B cell (primary cell): ENCODE data around the gene PDPN. TPM values are rescaled to one million over a fixed set of nuclear protein-coding genes. Genes with fewer than 3 reads are reported as not detected.

Experiments used
- ATAC-seq: fragments of 200-7000 bp; cut with Tn5 transposase; one replicate; pipeline ENCODE4 v1.10.0; 2021; ENCODE audit warnings: low read depth, mild to moderate bottlenecking, moderate number of reproducible peaks, moderate library complexity
- CTCF ChIA-PET: fragments of 350-600 bp; sonication (Branson Sonifier 250); formaldehyde crosslinking; loops from one replicate; lab custom pipeline; 2021; ENCODE audit warnings: antibody characterized with exemption, inconsistent platforms; lab: Charles Lee
- POLR2A ChIA-PET: fragments of 350-600 bp; sonication (Branson Sonifier 250); formaldehyde crosslinking; loops from one replicate; lab custom pipeline; 2021; ENCODE audit warnings: antibody characterized with exemption; lab: Charles Lee
- DNase-seq: peaks from one replicate; pipeline ENCODE4 v3.0.0; 2013
- H2AFZ ChIP-seq: 2 replicates; pipeline ENCODE4 v1.6.1; 2012; ENCODE audit warnings: mild to moderate bottlenecking, low read depth, low read length; ENCODE audit not compliant: insufficient read depth, poor library complexity, severe bottlenecking
- H3K27ac ChIP-seq, 2 donors: 1 replicate in 1 of 2; 2 replicates in 1 of 2; pipeline ENCODE4 v1.5.1; 2012 to 2013; ENCODE audit warnings: low read length in 2 of 2, mild to moderate bottlenecking in 2 of 2, moderate library complexity in 1 of 2
- H3K27me3 ChIP-seq, 4 experiments: fragments of 200-600 bp in 1 of 4; sonication (generic) in 1 of 4; replicated peaks in 1 of 4; 1 replicate in 2 of 4; 2 replicates in 2 of 4; pipeline versions ENCODE4 v1.6.1 to v1.7.0; 2013 to 2016; ENCODE audit warnings: low read length in 3 of 4, mild to moderate bottlenecking in 2 of 4, mixed read lengths in 1 of 4, moderate library complexity in 1 of 4; ENCODE audit not compliant: insufficient read depth in 4 of 4, control insufficient read depth in 3 of 4; ENCODE audit errors: control extremely low read depth in 1 of 4
- H3K36me3 ChIP-seq, 2 experiments: replicated peaks in 1 of 2; 1 replicate in 1 of 2; 2 replicates in 1 of 2; pipeline versions ENCODE4 v1.6.1 to v1.7.1; 2013; ENCODE audit warnings: low read length in 1 of 2; ENCODE audit not compliant: insufficient read depth in 2 of 2, control insufficient read depth in 1 of 2; ENCODE audit errors: control extremely low read depth in 1 of 2, extremely low read depth in 1 of 2
- H3K4me1 ChIP-seq, 2 donors: fragments of 200-600 bp in 1 of 2; sonication (generic) in 1 of 2; 1 replicate in 1 of 2; 2 replicates in 1 of 2; pipeline versions ENCODE4 v1.5.1 to v1.6.1; 2013 to 2017; ENCODE audit warnings: low read length in 2 of 2; ENCODE audit not compliant: control insufficient read depth in 2 of 2, insufficient read depth in 2 of 2
- H3K4me2 ChIP-seq: replicated peaks from 2 replicates; pipeline ENCODE3; 2012; ENCODE audit warnings: mild to moderate bottlenecking, low read depth, low read length; ENCODE audit not compliant: poor library complexity, severe bottlenecking
- H3K4me3 ChIP-seq, 5 experiments: fragments of 200-600 bp in 1 of 5; sonication (generic) in 1 of 5; 1 replicate in 3 of 5; 2 replicates in 2 of 5; pipeline versions ENCODE4 v1.5.1 to v1.7.0; 2011 to 2016; ENCODE audit warnings: low read length in 4 of 5, mild to moderate bottlenecking in 4 of 5, low read depth in 2 of 5, control low read depth in 1 of 5, moderate library complexity in 1 of 5; ENCODE audit not compliant: insufficient read depth in 1 of 5; ENCODE audit errors: control extremely low read depth in 1 of 5, extremely low read depth in 1 of 5
- H3K79me2 ChIP-seq: fragments of 200-600 bp; sonication (generic); one replicate; pipeline ENCODE4 v1.6.0; 2016; ENCODE audit warnings: low read length; ENCODE audit not compliant: control insufficient read depth, insufficient read depth
- H3K9ac ChIP-seq: fragments of 200-600 bp; sonication (generic); 2 replicates; pipeline ENCODE4 v1.6.1; 2017; ENCODE audit warnings: mild to moderate bottlenecking, low read length, moderate library complexity
- H3K9me3 ChIP-seq, 3 donors: one replicate each; pipeline versions ENCODE4 v1.6.1 to v1.7.1; 2013; ENCODE audit warnings: low read length in 2 of 3; ENCODE audit not compliant: control insufficient read depth in 2 of 3, insufficient read depth in 1 of 3; ENCODE audit errors: control extremely low read depth in 1 of 3
- H4K20me1 ChIP-seq: 2 replicates; pipeline ENCODE4 v1.6.0; 2012; ENCODE audit warnings: mild to moderate bottlenecking, low read length; ENCODE audit not compliant: insufficient read depth, control insufficient read depth, poor library complexity, severe bottlenecking
- H3K27ac Mint-ChIP-seq: one replicate; pipeline ENCODE4 v1.8.0; 2021; ENCODE audit warnings: mixed read lengths
- H3K27me3 Mint-ChIP-seq: one replicate; pipeline ENCODE4 v1.8.0; 2021; ENCODE audit warnings: mixed read lengths
- H3K4me1 Mint-ChIP-seq: one replicate; pipeline ENCODE4 v1.8.0; 2021; ENCODE audit warnings: mixed read lengths
- H3K4me3 Mint-ChIP-seq: one replicate; pipeline ENCODE4 v1.8.0; 2021; ENCODE audit warnings: mixed read lengths
- H3K9me3 Mint-ChIP-seq: one replicate; pipeline ENCODE4 v1.8.0; 2022; ENCODE audit warnings: mixed read lengths; ENCODE audit not compliant: insufficient read depth
- EZH2 ChIP-seq: IDR thresholded peaks from 2 replicates; pipeline ENCODE4 v1.6.1; 2012; ENCODE audit warnings: borderline replicate concordance, low read depth, mild to moderate bottlenecking, moderate library complexity, low read length; ENCODE audit not compliant: insufficient read depth, poor library complexity, severe bottlenecking
- WGBS: methylation state at CpG from one replicate; pipeline ENCODE4 v1.1.5; 2013; ENCODE audit warnings: missing lambda C conversion rate; ENCODE audit not compliant: insufficient coverage; 5-methylcytosine and 5-hydroxymethylcytosine counted together
- intact Hi-C: fragments of 100-400 bp; cut with micrococcal nuclease; formaldehyde crosslinking; loops from one replicate; pipeline ENCODE4 v1.10.0; 2022
- polyA plus RNA-seq: library from polyadenylated mRNA; depleted of rRNA; stranded (reverse); fragments of >200 nt; gene quantifications from 2 replicates; pipeline ENCODE4 v1.2.3, GENCODE V29; 2012
- total RNA-seq, 2 donors: library from RNA; stranded (reverse); fragments of 120-200 nt in 1 of 2; gene quantifications; 1 replicate in 1 of 2; 2 replicates in 1 of 2; pipeline versions ENCODE4 v1.2.3 to v1.2.4, GENCODE V29; 2013 to 2022
- TF ChIP-seq, protein P1 (sequence below): fragments of 200-600 bp; IDR thresholded peaks from one replicate; pipeline ENCODE4 v1.8.0; 2022; ENCODE audit warnings: antibody characterized with exemption, mild to moderate bottlenecking

The PDPN gene
- total and polyA plus RNA-seq, 2 donors (not counting 1 experiment from before 2014, with no cell fraction given): not detected

DNA sequence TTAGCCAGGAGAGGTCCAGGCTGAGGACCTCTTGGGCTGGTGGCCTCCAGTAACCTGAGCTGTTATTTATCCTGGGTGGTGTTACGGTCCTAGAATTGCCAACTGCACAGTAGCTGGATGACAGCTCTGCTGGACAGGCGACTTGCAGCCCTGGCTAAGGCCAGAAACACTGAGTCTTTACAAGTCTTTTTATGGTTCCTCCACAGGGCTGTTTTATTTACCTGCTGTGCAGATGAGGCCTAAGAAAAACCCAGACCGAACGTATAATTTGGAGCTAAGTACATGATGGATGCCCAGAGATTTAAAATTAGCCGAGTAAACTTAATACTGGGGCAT lies 39.4 kb upstream of the PDPN start:
- no peak overlapping the region for H3K27ac Mint-ChIP-seq
- H2AFZ ChIP-seq: no peak overlapping the region

DNA sequence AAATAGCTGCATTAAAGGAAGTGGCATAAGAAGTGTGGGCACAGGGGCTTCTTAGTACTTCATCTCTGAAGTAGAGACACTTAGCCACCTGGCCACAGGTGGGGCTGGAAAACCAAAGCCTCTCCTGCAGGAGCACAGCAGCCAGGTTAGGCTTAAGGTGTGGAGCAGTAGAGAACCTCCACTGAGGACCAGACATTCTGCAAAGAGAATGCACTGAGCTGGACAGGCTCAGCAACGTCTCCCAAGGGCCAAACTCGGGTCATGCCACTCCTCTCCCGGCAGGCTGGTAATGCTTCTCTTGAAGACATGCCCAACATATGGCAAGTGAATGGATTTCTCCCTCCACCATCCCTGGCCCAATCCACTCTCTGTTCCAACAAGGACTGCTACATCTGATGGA lies 36.8 kb upstream of the PDPN start:
- H3K36me3 ChIP-seq: no peaks in the 10 kb centered on the region
- Mint-ChIP-seq H3K27me3 (peaks cover 22% of the 10 kb centered on the region), H3K4me1 (no peaks in the 10 kb centered on the region), H3K9me3 (no peaks in the 10 kb centered on the region), H3K27ac (no peak overlapping the region), H3K4me3 (no peak overlapping the region)
- ATAC-seq (no peak), DNase-seq (no peak)
- no peaks in the 10 kb centered on the region for H4K20me1 ChIP-seq
- H3K9me3 ChIP-seq: no peaks in the 10 kb centered on the region
- TF ChIP-seq EZH2: no peak
- TF ChIP-seq, protein P1, sequence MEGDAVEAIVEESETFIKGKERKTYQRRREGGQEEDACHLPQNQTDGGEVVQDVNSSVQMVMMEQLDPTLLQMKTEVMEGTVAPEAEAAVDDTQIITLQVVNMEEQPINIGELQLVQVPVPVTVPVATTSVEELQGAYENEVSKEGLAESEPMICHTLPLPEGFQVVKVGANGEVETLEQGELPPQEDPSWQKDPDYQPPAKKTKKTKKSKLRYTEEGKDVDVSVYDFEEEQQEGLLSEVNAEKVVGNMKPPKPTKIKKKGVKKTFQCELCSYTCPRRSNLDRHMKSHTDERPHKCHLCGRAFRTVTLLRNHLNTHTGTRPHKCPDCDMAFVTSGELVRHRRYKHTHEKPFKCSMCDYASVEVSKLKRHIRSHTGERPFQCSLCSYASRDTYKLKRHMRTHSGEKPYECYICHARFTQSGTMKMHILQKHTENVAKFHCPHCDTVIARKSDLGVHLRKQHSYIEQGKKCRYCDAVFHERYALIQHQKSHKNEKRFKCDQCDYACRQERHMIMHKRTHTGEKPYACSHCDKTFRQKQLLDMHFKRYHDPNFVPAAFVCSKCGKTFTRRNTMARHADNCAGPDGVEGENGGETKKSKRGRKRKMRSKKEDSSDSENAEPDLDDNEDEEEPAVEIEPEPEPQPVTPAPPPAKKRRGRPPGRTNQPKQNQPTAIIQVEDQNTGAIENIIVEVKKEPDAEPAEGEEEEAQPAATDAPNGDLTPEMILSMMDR: no peak
- intact Hi-C loops: no loop called here
- WGBS: no CpG with 5 or more reads among the region's 3 CpGs
- no peak overlapping the region for H3K27ac ChIP-seq
- H3K4me2 ChIP-seq: no peak overlapping the region
- H3K9ac ChIP-seq: no peak overlapping the region
- no peaks in the 10 kb centered on the region for H3K27me3 ChIP-seq
- ChIA-PET POLR2A (no interaction called here), CTCF (no interaction called here)
- H3K4me1 ChIP-seq: no peaks in the 10 kb centered on the region
- H3K4me3 ChIP-seq: no peak overlapping the region
- H3K79me2 ChIP-seq: no peaks in the 10 kb centered on the region
- no peak overlapping the region for H2AFZ ChIP-seq

More for the DNA sequence above, 39.4 kb upstream of the PDPN start:
- Histone ChIP-seq H3K4me3 (no peak overlapping the region), H3K79me2 (no peaks in the 10 kb centered on the region), H3K9ac (no peak overlapping the region), H3K27me3 (no peaks in the 10 kb centered on the region), H3K27ac (no peak overlapping the region), H3K4me2 (no peak overlapping the region), H4K20me1 (no peaks in the 10 kb centered on the region), H3K36me3 (no peaks in the 10 kb centered on the region), H3K9me3 (no peaks in the 10 kb centered on the region), H3K4me1 (no peaks in the 10 kb centered on the region)
- ATAC-seq (no peak), DNase-seq (no peak)
- no peaks in the 10 kb centered on the region for H3K9me3 Mint-ChIP-seq
- no peak overlapping the region for H3K4me3 Mint-ChIP-seq
- intact Hi-C loops: no loop called here
- POLR2A ChIA-PET: no interaction called here
- TF ChIP-seq EZH2: no peak
- TF ChIP-seq, protein P1: no peak
- CTCF ChIA-PET: interaction anchor here (0.7 kb wide), 1 partner anchor 182 kb away, joined by 5 read pairs; no protein-coding TSS in a partner anchor
- H3K27me3 Mint-ChIP-seq: peaks cover 18% of the 10 kb centered on the region
- no peaks in the 10 kb centered on the region for H3K4me1 Mint-ChIP-seq
- WGBS: 84% methylated on average over 2 of the region's 5 CpGs
